ENCODE measurements around the gene KIFC3. TPM values are rescaled to one million over a fixed set of nuclear protein-coding genes. Genes with fewer than 3 reads are reported as not detected.

The KIFC3 gene
- total and polyA plus RNA-seq, 2 of the 13 experiments (the other 11 are each of a cell fraction or from before 2014, with no cell fraction given) = 42.1 to 45.3 TPM

DNA sequence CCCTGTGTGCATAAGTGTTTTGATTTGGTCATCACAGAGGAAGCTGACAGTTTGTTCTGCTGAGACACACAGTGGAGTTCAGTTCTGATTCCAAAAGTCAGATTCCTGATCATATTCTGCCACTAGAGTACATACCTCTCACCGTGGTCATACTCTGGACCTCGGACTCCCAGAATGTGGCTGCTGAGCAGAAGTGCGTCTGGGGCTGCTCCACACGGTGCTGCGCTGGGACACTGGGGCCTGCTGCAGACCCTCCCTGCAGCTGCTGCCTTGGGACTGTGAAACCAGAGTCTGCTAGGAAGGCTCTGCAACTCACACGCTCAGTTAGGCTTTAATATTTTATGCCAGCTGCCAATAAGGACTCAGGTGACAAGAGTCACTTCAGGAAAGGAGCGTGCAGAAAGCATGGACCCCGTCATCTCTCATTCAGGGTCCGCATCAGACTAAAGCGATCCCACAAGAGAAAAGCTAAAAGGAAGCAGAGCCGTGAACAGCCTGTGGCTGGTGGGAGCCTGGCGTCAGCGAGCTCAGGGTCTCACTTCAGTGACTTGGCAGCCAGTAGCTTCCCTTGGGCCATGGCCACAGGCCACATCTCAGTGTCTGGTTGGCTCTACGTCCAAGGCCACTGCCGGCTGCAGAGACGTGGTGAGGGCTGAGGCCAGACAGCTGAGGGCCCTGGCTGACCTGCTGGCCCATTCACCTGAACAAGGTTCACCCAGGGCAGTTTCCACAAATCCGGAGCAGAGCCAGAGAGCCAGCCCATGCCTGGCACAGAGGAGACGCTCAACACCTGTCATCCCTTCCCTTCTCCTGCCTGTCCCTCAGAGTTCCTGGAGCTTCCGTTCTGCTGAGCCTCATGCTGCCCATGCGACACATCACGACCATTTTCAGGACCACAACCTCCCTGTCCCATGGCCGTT lies 24.7 kb upstream of the KIFC3 start (continued):
- TF ChIP-seq, protein P1, sequence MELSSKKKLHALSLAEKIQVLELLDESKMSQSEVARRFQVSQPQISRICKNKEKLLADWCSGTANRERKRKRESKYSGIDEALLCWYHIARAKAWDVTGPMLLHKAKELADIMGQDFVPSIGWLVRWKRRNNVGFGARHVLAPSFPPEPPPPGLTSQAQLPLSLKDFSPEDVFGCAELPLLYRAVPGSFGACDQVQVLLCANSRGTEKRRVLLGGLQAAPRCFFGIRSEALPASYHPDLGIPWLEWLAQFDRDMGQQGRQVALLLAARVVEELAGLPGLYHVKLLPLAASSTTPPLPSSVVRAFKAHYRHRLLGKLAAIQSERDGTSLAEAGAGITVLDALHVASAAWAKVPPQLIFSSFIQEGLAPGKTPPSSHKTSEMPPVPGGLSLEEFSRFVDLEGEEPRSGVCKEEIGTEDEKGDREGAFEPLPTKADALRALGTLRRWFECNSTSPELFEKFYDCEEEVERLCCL (CRISPR knock-in tag; IDR thresholded peaks at IDR 0.05; ENCODE audit: borderline replicate concordance) = peak; percentile 75; the same call in 1 of the 2 replicates
- peak; percentile 47; the same call in 1 of the 2 replicates for TF ChIP-seq THAP11 (CRISPR knock-in tag; IDR thresholded peaks at IDR 0.05)
- no peak for TF ChIP-seq ZBTB44 (CRISPR knock-in tag; IDR thresholded peaks at IDR 0.05)
- no peak for TF ChIP-seq AHR (CRISPR knock-in tag; IDR thresholded peaks at IDR 0.05)
- no peak for TF ChIP-seq MNT (IDR thresholded peaks at IDR 0.05)
- peak; percentile 69 for TF ChIP-seq MIXL1 (CRISPR knock-in tag; IDR thresholded peaks at IDR 0.05)
- 0 out of 2 replicates have a peak, but pooled peaks have one; percentile 43 for TF ChIP-seq ZNF563 (CRISPR knock-in tag; IDR thresholded peaks at IDR 0.05)
- TF ChIP-seq, protein P2, sequence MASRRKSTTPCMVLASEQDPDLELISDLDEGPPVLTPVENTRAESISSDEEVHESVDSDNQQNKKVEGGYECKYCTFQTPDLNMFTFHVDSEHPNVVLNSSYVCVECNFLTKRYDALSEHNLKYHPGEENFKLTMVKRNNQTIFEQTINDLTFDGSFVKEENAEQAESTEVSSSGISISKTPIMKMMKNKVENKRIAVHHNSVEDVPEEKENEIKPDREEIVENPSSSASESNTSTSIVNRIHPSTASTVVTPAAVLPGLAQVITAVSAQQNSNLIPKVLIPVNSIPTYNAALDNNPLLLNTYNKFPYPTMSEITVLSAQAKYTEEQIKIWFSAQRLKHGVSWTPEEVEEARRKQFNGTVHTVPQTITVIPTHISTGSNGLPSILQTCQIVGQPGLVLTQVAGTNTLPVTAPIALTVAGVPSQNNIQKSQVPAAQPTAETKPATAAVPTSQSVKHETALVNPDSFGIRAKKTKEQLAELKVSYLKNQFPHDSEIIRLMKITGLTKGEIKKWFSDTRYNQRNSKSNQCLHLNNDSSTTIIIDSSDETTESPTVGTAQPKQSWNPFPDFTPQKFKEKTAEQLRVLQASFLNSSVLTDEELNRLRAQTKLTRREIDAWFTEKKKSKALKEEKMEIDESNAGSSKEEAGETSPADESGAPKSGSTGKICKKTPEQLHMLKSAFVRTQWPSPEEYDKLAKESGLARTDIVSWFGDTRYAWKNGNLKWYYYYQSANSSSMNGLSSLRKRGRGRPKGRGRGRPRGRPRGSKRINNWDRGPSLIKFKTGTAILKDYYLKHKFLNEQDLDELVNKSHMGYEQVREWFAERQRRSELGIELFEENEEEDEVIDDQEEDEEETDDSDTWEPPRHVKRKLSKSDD (CRISPR knock-in tag; IDR thresholded peaks at IDR 0.05; ENCODE audit: low read depth) = 0 out of 2 replicates have a peak, but pooled peaks have one; percentile 39
- peak; percentile 21 for TF ChIP-seq YY1 (IDR thresholded peaks at IDR 0.05; ENCODE audit: insufficient read depth, insufficient replicate concordance, low read depth, low read length)
- peak; percentile 73 for TF ChIP-seq GATAD2A (CRISPR knock-in tag; IDR thresholded peaks at IDR 0.05)
- no peak for TF ChIP-seq TCF12 (IDR thresholded peaks at IDR 0.05)
- no peak for TF ChIP-seq TCF12 (CRISPR knock-in tag; IDR thresholded peaks at IDR 0.05)
- TF ChIP-seq POLR2AphosphoS2 (IDR thresholded peaks at IDR 0.05; ENCODE audit: low read depth, low read length) = no peak
- TF ChIP-seq, protein P3, sequence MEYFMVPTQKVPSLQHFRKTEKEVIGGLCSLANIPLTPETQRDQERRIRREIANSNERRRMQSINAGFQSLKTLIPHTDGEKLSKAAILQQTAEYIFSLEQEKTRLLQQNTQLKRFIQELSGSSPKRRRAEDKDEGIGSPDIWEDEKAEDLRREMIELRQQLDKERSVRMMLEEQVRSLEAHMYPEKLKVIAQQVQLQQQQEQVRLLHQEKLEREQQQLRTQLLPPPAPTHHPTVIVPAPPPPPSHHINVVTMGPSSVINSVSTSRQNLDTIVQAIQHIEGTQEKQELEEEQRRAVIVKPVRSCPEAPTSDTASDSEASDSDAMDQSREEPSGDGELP (IDR thresholded peaks at IDR 0.05; ENCODE audit: borderline replicate concordance, low read depth) = peak; percentile 95; the same call in 1 of the 2 replicates
- TF ChIP-seq NR2F1 (CRISPR knock-in tag; IDR thresholded peaks at IDR 0.05) = peak; percentile 49 to 86
- TF ChIP-seq ZNF33B (CRISPR knock-in tag; IDR thresholded peaks at IDR 0.05) = 0 out of 2 replicates have a peak, but pooled peaks have one; percentile 41
- TF ChIP-seq CHCHD3 (CRISPR knock-in tag; IDR thresholded peaks at IDR 0.05) = 0 out of 2 replicates have a peak, but pooled peaks have one; percentile 57
- peak; percentile 90; the same call in 1 of the 2 replicates for TF ChIP-seq ZNF713 (CRISPR knock-in tag; IDR thresholded peaks at IDR 0.05)
- TF ChIP-seq ZNF326 (CRISPR knock-in tag; IDR thresholded peaks at IDR 0.05; ENCODE audit: borderline replicate concordance) = no peak
- peak; percentile 54; the same call in 1 of the 2 replicates for TF ChIP-seq ERF (CRISPR knock-in tag; IDR thresholded peaks at IDR 0.05)
- no peak for TF ChIP-seq TGIF2 (CRISPR knock-in tag; IDR thresholded peaks at IDR 0.05)

Data from HepG2 (cell line).